Astrocyte (in vitro differentiated cells and primary cell): ENCODE results near the gene ITGBL1.

Source experiments
- CTCF ChIP-seq: IDR thresholded peaks from 2 replicates; pipeline ENCODE4 v1.5.1; 2011; ENCODE audit warnings: low read depth, mild to moderate bottlenecking, inconsistent platforms, low read length, moderate library complexity; ENCODE audit not compliant: insufficient read depth
- EZH2 ChIP-seq: IDR thresholded peaks from 2 replicates; pipeline ENCODE4 v1.6.1; 2012; ENCODE audit warnings: mild to moderate bottlenecking, low read length, inconsistent platforms; ENCODE audit not compliant: insufficient read depth

GRCh38 chr13:101473458-101473857 is 21.0 kb downstream of the ITGBL1 start:
- TF ChIP-seq CTCF (no peak), EZH2 (no peak)
